DMS153 (cell line): ENCODE data around the gene PRRX2.

Source experiments
- DNase-seq: peaks from one replicate; lab custom pipeline; 2025; lab: John Stamatoyannopoulos, UW

The PRRX2 gene

GRCh38 chr9:129709438-129710168 lies 44.2 kb downstream of the PRRX2 start:
- DNase-seq: no peak

- no peak for DNase-seq
Observed at GRCh38 chr9:129710169-129710453, 44.7 kb downstream of the PRRX2 start.

GRCh38 chr9:129712634-129713401 lies 47.4 kb downstream of the PRRX2 start:
- no peak for DNase-seq

- DNase-seq: no peak
Observed at GRCh38 chr9:129713402-129713679, 47.9 kb downstream of the PRRX2 start.

GRCh38 chr9:129714511-129715061 lies 49.1 kb downstream of the PRRX2 start:
- DNase-seq: no peak

- DNase-seq: no peak
Observed at GRCh38 chr9:129716091-129716490, 50.6 kb downstream of the PRRX2 start.

GRCh38 chr9:129717991-129718390 lies 52.5 kb downstream of the PRRX2 start:
- DNase-seq: no peak

GRCh38 chr9:129718647-129719046 lies 53.2 kb downstream of the PRRX2 start:
- DNase-seq: no peak

GRCh38 chr9:129719135-129719534 lies 53.7 kb downstream of the PRRX2 start:
- no peak for DNase-seq

- DNase-seq: no peak
Observed at GRCh38 chr9:129720181-129720864, 54.9 kb downstream of the PRRX2 start.

GRCh38 chr9:129720865-129721545 lies 55.6 kb downstream of the PRRX2 start:
- DNase-seq: no peak

- DNase-seq: no peak
Observed at GRCh38 chr9:129722913-129723312, 57.5 kb downstream of the PRRX2 start.

GRCh38 chr9:129724456-129725190 lies 59.2 kb downstream of the PRRX2 start:
- DNase-seq: no peak

- peak; percentile 16 for DNase-seq
Observed at GRCh38 chr9:129725795-129726251, 60.4 kb downstream of the PRRX2 start.

GRCh38 chr9:129726322-129727160 lies 61.1 kb downstream of the PRRX2 start:
- peak; percentile 71 for DNase-seq

GRCh38 chr9:129728744-129729143 lies 63.3 kb downstream of the PRRX2 start:
- no peak for DNase-seq

- DNase-seq: no peak
Observed at GRCh38 chr9:129731477-129732085, 66.1 kb downstream of the PRRX2 start.

GRCh38 chr9:129732100-129732499 lies 66.7 kb downstream of the PRRX2 start:
- DNase-seq: no peak

GRCh38 chr9:129732946-129733631 lies 67.6 kb downstream of the PRRX2 start:
- no peak for DNase-seq

GRCh38 chr9:129733632-129733953 lies 68.1 kb downstream of the PRRX2 start:
- DNase-seq: no peak
